Ascending aorta (tissue), 2 donors: ENCODE results near the gene BTC. TPM values are rescaled to one million over a fixed set of nuclear protein-coding genes. Genes with fewer than 3 reads are reported as not detected.

ENCODE experiments used
- DNase-seq, 2 donors: peaks; one replicate each; pipeline ENCODE4 v3.0.0-alpha.2; 2019; ENCODE audit warnings: low spot score in 2 of 2
- H3K27ac ChIP-seq, 2 donors: fragments of 200-600 bp; sonication (generic); one replicate each; pipeline ENCODE4 v1.5.1; 2016 to 2017; ENCODE audit warnings: mild to moderate bottlenecking in 1 of 2
- H3K27me3 ChIP-seq: fragments of 200-600 bp; sonication (generic); one replicate; pipeline ENCODE4 v1.5.1; 2017
- H3K36me3 ChIP-seq, 2 donors: fragments of 200-600 bp; sonication (generic); one replicate each; pipeline ENCODE4 v1.5.1; 2016
- H3K4me1 ChIP-seq, 2 donors: fragments of 200-600 bp; sonication (generic); one replicate each; pipeline ENCODE4 v1.5.1; 2016 to 2017; ENCODE audit warnings: mild to moderate bottlenecking in 1 of 2
- H3K4me3 ChIP-seq, 2 donors: fragments of 200-600 bp; sonication (generic); one replicate each; pipeline ENCODE4 v1.5.1; 2016 to 2017; ENCODE audit warnings: mild to moderate bottlenecking in 1 of 2
- H3K9me3 ChIP-seq, 2 donors: fragments of 200-600 bp; sonication (generic); one replicate each; pipeline ENCODE4 v1.5.1; 2016
- CTCF ChIP-seq, 3 experiments: fragments of 200-600 bp in 2 of 3; fragments of 450-650 bp in 1 of 3; sonication (generic) in 2 of 3; IDR thresholded peaks; one replicate each; pipeline ENCODE4 v1.5.1; 2016 to 2019; ENCODE audit warnings: antibody characterized with exemption in 3 of 3, mild to moderate bottlenecking in 1 of 3, moderate library complexity in 1 of 3
- intact Hi-C: fragments of 100-400 bp; cut with DNase I; formaldehyde crosslinking; loops from one replicate; pipeline ENCODE4 v1.15.1; 2023
- total RNA-seq: library from RNA; depleted of rRNA; stranded (reverse); fragments of >200 nt; gene quantifications from one replicate; pipeline ENCODE4 v1.1.0, GENCODE V29; 2016

Gene BTC
- total RNA-seq, 1 donor from 2014 or later, result 6.9 TPM

DNA sequence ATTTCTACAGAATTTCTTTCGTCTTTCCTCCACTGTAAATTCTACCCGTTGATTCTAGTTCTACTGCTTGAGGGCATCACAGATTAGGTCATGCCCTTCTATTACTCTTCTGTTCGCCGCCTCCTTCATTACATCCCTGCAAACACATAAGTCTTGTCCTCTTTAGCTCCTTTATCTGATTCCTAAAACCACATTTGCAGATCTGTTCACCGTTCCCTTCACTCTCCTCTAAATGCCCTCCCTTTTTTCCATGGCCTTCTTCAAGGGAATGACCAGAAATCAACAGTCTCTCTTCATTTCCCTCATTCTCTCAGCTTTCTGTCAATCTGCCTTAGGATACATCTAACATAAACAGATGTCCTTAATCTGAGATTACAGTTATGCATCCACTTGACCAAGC is 43.1 kb downstream of the BTC start:
- no peak overlapping the region for H3K4me3 ChIP-seq
- DNase-seq, result no peak
- H3K4me1 ChIP-seq, result no peaks in the 10 kb centered on the region
- intact Hi-C loops, result no loop called here
- no peak for TF ChIP-seq CTCF (IDR thresholded peaks at IDR 0.05)
- no peaks in the 10 kb centered on the region for H3K9me3 ChIP-seq
- H3K36me3 ChIP-seq, result no peaks in the 10 kb centered on the region
- no peaks in the 10 kb centered on the region for H3K27me3 ChIP-seq
- H3K27ac ChIP-seq, result no peak overlapping the region

DNA sequence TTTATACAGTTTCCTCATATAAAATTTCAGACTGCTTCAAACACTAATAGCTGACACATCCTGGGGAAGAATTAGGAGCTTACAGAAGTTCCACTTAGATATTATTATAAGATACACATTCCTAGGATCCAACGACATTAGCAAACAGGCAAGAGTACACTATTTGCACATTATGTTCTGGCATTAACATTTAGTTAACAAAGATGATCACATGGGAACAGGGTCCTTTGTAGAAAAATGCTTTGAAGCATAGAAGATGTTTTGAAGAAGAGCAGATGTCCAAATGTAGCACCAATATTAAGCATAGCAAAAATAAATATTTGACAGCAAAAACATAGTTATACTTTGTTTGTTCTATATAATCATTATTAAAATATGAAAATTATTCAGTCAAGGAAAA is 52.1 kb downstream of the BTC start:
- Histone ChIP-seq H3K36me3 (no peaks in the 10 kb centered on the region), H3K4me3 (no peak overlapping the region), H3K27me3 (no peaks in the 10 kb centered on the region), H3K27ac (no peak overlapping the region), H3K4me1 (no peaks in the 10 kb centered on the region), H3K9me3 (no peaks in the 10 kb centered on the region)
- no peak for TF ChIP-seq CTCF (IDR thresholded peaks at IDR 0.05)
- intact Hi-C loops, result no loop called here
- no peak for DNase-seq

DNA sequence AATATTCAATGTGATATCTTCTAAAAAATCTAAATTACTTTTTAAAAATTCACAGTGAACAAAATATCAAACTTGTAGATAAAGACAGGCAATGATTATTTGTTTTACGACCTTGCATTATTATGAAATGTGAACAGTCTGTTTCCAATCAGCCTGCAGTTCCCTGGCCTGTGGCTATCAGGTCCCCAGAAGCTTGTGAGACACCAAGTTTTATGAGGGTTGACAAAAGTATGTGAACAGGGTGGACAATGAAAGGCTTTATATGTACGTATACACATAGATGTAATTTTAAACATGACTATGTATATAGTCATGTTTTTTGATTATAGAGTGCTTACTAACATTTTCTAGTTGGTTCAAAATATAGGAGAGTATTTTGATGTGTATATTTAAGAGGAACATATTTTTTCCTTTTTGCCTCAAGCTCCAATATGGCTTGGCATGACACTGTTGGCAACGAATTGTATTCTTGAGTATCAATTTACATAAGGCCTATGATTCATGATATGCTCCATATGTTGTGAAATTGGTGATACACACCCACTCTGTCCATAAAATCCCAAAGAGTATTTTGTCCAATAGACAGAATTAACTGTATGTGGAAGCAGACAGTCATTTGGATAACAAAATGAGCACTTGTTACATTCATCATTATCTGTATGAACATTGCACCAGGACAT is 55.7 kb downstream of the BTC start:
- H3K27me3 ChIP-seq, result no peaks in the 10 kb centered on the region
- H3K27ac ChIP-seq, result no peak overlapping the region
- no peaks in the 10 kb centered on the region for H3K36me3 ChIP-seq
- no peak overlapping the region for H3K4me3 ChIP-seq
- H3K9me3 ChIP-seq, result no peaks in the 10 kb centered on the region
- no peaks in the 10 kb centered on the region for H3K4me1 ChIP-seq
- TF ChIP-seq CTCF (IDR thresholded peaks at IDR 0.05), result no peak
- DNase-seq, result no peak
- intact Hi-C loops, result no loop called here

DNA sequence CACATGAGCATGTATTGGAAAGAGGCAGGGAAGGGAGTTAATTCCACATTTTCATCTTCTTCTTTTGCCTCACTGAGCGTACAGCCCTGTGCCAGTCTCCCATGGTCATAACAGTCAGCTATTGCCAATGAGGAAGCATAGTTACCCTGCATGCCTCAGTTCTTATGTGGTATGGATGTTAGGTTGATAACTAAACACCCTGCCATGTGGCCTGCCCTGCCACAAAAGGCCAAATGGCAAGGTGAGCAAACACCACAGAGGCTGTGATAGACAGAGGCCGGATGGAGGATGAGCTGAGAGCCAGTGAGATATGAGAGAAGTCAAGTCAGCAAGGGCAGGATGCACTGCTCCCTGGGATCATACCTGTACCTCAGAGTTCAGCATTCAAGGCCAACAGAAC is 59.3 kb downstream of the BTC start:
- Histone ChIP-seq H3K9me3 (no peaks in the 10 kb centered on the region), H3K4me1 (no peaks in the 10 kb centered on the region), H3K27ac (no peak overlapping the region), H3K27me3 (no peaks in the 10 kb centered on the region), H3K36me3 (no peaks in the 10 kb centered on the region), H3K4me3 (no peak overlapping the region)
- TF ChIP-seq CTCF (IDR thresholded peaks at IDR 0.05), result no peak
- intact Hi-C loops, result no loop called here
- DNase-seq, result no peak

DNA sequence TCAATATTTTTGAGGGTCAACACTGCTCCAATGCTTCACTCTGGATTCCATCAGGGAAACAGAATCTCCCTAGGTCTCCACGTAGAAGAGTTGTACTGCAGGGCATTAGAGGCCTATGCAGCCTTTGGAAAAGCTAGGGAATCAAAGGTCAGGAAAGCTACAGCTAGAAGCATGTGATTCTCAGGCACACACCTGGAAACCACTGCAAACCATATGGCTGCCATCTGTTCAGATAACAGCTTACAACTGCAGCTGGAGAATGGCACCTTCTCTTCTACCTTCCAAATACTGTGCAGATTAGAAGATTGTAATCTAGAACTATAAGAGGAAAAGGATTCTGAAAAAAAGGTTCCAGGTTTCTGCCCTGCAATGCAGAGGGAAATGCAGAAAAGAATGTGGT is 60.6 kb downstream of the BTC start:
- Histone ChIP-seq H3K36me3 (no peaks in the 10 kb centered on the region), H3K4me1 (no peaks in the 10 kb centered on the region), H3K4me3 (no peak overlapping the region), H3K27me3 (no peaks in the 10 kb centered on the region), H3K9me3 (no peaks in the 10 kb centered on the region), H3K27ac (no peak overlapping the region)
- intact Hi-C loops, result no loop called here
- no peak for TF ChIP-seq CTCF (IDR thresholded peaks at IDR 0.05)
- no peak for DNase-seq

GRCh38 chr4:74724979-74725378 is 69.3 kb downstream of the BTC start:
- intact Hi-C loops, result no loop called here
- Histone ChIP-seq H3K27me3 (no peaks in the 10 kb centered on the region), H3K9me3 (no peaks in the 10 kb centered on the region), H3K4me3 (no peak overlapping the region), H3K36me3 (no peaks in the 10 kb centered on the region), H3K4me1 (no peaks in the 10 kb centered on the region), H3K27ac (no peak overlapping the region)
- no peak for DNase-seq
- TF ChIP-seq CTCF (IDR thresholded peaks at IDR 0.05), result no peak
